SK-N-MC (cell line): ENCODE data around the gene FN3K.

Experiments used
- EZH2 ChIP-seq: fragments of 200-600 bp; sonication (generic); IDR thresholded peaks from one replicate; pipeline ENCODE4 v1.6.1; 2017; ENCODE audit warnings: antibody characterized with exemption
- FOXP2 ChIP-seq: optimal IDR thresholded peaks from 2 replicates; pipeline ENCODE3; 2011; ENCODE audit warnings: mild to moderate bottlenecking, moderate library complexity; ENCODE audit not compliant: insufficient read depth; ENCODE audit errors: extremely low read length, control extremely low read depth
- POLR2AphosphoS5 ChIP-seq: IDR thresholded peaks from 2 replicates; pipeline ENCODE4 v1.6.1; 2012; ENCODE audit warnings: mild to moderate bottlenecking, low read depth, low read length, borderline replicate concordance

DNA sequence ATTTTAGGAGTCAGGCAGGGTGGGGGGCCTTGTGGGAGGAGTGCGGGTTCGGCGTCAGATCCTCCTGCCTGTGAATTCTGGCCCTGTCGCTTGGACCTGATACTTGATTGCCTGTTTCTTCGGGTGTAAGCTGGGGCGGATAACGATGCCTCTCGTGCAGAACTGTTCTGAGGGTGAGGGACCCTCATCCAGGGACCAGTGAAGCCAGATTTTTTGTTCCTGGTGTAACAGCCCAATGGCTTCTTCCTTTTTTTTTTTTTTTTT, 17.7 kb downstream of the FN3K start:
- TF ChIP-seq POLR2AphosphoS5 = no peak
- no peak for TF ChIP-seq EZH2
- no peak for TF ChIP-seq FOXP2
